Brain microvascular endothelial cell (primary cell): ENCODE data around the gene SAMD13.

Source experiments
- DNase-seq: peaks from one replicate; pipeline ENCODE4 v3.0.0-alpha.2; 2020
- H3K27ac ChIP-seq: fragments of 250-450 bp; sonication (Bioruptor Pico); 2 replicates; pipeline ENCODE4 v1.5.1; 2020; ENCODE audit warnings: mild to moderate bottlenecking, moderate library complexity
- H3K27me3 ChIP-seq: fragments of 250-450 bp; sonication (Bioruptor Pico); replicated peaks from 2 replicates; pipeline ENCODE4 v1.5.1; 2020; ENCODE audit warnings: mild to moderate bottlenecking
- H3K36me3 ChIP-seq: fragments of 250-450 bp; sonication (Bioruptor Pico); replicated peaks from 2 replicates; pipeline ENCODE4 v1.5.1; 2020; ENCODE audit warnings: mild to moderate bottlenecking
- H3K4me3 ChIP-seq: 2 replicates; pipeline ENCODE4 v1.5.1; 2011; ENCODE audit warnings: low read depth, mild to moderate bottlenecking, control low read depth, low read length, moderate library complexity
- in situ Hi-C: cut with HindIII; loops from 2 replicates; pipeline ENCODE4 v1.10.0; 2017; ENCODE audit warnings: low sequenced_read_pairs, low pct_ligation_motif_present
- TF ChIP-seq, protein P1 (sequence below): IDR thresholded peaks from 2 replicates; pipeline ENCODE4 v1.5.1; 2011; ENCODE audit warnings: low read depth, mild to moderate bottlenecking, moderate library complexity, low read length, control low read depth, inconsistent platforms; ENCODE audit errors: missing control alignments

SAMD13 gene

DNA sequence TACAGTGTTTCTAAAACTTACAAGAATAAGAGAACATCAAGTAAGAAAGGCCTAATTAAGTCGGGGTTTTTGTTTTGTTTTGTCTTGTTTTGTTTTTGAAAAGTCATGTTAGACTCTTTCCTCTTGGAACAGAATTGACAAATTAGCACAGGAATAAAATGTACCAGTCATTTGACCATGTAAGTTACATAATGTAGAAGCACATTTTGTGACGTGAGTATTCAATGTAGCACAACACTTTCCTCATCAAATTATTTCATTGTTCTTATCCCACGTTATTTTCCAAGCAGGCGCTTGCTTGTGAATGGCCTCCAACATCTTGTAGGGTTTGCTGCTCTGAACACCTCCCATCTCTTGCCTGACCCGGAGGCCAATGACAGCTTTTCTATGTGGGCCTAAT, 62.1 kb downstream of the SAMD13 start:
- no peak overlapping the region for H3K27ac ChIP-seq
- DNase-seq, result no peak
- no peak overlapping the region for H3K4me3 ChIP-seq
- no peaks in the 10 kb centered on the region for H3K36me3 ChIP-seq
- TF ChIP-seq, protein P1, sequence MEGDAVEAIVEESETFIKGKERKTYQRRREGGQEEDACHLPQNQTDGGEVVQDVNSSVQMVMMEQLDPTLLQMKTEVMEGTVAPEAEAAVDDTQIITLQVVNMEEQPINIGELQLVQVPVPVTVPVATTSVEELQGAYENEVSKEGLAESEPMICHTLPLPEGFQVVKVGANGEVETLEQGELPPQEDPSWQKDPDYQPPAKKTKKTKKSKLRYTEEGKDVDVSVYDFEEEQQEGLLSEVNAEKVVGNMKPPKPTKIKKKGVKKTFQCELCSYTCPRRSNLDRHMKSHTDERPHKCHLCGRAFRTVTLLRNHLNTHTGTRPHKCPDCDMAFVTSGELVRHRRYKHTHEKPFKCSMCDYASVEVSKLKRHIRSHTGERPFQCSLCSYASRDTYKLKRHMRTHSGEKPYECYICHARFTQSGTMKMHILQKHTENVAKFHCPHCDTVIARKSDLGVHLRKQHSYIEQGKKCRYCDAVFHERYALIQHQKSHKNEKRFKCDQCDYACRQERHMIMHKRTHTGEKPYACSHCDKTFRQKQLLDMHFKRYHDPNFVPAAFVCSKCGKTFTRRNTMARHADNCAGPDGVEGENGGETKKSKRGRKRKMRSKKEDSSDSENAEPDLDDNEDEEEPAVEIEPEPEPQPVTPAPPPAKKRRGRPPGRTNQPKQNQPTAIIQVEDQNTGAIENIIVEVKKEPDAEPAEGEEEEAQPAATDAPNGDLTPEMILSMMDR, result no peak
- no peaks in the 10 kb centered on the region for H3K27me3 ChIP-seq
- in situ Hi-C loops, result no loop called here

GRCh38 chr1:84365225-84366221, 64.0 kb downstream of the SAMD13 start:
- peak; percentile 98 for DNase-seq
- Histone ChIP-seq H3K27ac (peak overlapping the region; percentile 58), H3K27me3 (no peaks in the 10 kb centered on the region), H3K4me3 (no peak overlapping the region), H3K36me3 (no peaks in the 10 kb centered on the region)
- in situ Hi-C loops, result no loop called here
- TF ChIP-seq, protein P1, result no peak

- in situ Hi-C loops, result no loop called here
- no peaks in the 10 kb centered on the region for H3K36me3 ChIP-seq
- no peak overlapping the region for H3K4me3 ChIP-seq
- H3K27me3 ChIP-seq, result no peaks in the 10 kb centered on the region
- no peak for DNase-seq
- TF ChIP-seq, protein P1, result no peak
- H3K27ac ChIP-seq, result no peak overlapping the region
These were observed 65.3 kb downstream of the SAMD13 start for GRCh38 chr1:84366786-84367185.

DNA sequence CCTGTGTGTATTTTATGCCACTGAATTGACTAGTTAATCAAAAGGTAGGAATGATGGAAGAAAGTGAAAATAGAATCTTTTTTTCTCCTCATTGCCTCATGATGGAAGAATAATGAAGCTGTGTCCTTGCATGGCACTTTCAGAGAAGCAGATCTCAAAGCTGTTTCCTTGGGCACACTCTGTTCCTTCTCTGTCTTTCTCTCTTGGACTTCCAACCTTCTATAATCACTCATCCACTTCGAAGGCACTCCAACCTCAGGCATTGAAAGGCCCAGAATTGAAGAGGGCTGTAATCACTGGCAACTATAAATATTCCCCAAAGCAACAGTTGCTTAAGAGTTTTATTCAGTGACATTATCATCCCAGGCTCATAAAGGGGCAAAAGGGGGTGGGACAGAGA, 65.7 kb downstream of the SAMD13 start:
- TF ChIP-seq, protein P1, result no peak
- Histone ChIP-seq H3K27ac (no peak overlapping the region), H3K36me3 (no peaks in the 10 kb centered on the region), H3K4me3 (no peak overlapping the region), H3K27me3 (no peaks in the 10 kb centered on the region)
- in situ Hi-C loops, result no loop called here
- no peak for DNase-seq

GRCh38 chr1:84368441-84368840, 66.9 kb downstream of the SAMD13 start:
- Histone ChIP-seq H3K27ac (no peak overlapping the region), H3K4me3 (no peak overlapping the region), H3K27me3 (no peaks in the 10 kb centered on the region), H3K36me3 (no peaks in the 10 kb centered on the region)
- no peak for DNase-seq
- in situ Hi-C loops, result no loop called here
- TF ChIP-seq, protein P1, result no peak
